Measurements from ENCODE around the gene USH1C. TPM values are rescaled to one million over a fixed set of nuclear protein-coding genes. Genes with fewer than 3 reads are reported as not detected.

Gene USH1C
- total and polyA plus RNA-seq, 4 donors: 0.10 to 0.55 (median 0.13) TPM

DNA sequence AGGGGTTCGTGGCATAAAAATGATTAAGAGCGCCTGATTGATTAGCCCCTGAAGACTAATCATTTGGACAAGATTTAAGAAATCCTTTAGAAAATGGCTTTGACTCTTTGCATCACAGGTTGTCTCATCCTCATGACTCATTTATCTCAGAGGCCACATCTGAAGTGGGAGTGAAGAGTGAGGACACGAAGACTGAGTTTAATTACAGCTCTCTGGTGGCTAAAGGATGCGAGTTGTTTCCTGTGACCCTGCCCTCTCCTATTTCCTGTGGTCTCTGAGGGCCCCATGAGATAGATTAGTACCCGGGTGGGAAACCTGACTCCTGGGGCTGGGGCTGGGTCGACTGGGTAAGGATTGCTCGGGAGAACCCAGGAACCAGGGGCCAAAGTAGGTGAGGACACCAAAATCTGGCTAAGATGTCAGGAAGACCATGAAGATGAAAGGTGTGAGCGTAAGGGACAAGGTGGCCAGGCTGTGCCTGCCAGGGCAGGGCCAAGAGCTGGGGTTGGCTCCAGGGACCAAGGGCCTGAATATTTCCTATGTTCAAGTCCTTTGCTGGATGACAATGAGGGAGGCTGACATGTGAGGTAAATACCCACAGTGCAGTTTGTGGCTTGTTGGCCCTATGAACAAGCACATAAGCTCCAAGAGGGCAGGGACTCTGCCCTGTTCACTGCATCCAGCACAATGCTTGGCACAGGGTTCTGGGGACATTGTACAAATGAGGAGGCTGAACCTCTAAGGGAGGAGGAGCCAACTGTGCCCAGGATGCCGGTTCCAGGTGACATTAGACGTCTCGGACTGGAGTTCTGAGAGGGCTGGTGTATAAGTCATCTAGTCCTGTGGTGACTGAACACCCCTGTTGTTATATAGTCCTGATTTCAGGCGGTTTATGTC lies 6.5 kb upstream of the USH1C start:
- TF ChIP-seq, protein P1, sequence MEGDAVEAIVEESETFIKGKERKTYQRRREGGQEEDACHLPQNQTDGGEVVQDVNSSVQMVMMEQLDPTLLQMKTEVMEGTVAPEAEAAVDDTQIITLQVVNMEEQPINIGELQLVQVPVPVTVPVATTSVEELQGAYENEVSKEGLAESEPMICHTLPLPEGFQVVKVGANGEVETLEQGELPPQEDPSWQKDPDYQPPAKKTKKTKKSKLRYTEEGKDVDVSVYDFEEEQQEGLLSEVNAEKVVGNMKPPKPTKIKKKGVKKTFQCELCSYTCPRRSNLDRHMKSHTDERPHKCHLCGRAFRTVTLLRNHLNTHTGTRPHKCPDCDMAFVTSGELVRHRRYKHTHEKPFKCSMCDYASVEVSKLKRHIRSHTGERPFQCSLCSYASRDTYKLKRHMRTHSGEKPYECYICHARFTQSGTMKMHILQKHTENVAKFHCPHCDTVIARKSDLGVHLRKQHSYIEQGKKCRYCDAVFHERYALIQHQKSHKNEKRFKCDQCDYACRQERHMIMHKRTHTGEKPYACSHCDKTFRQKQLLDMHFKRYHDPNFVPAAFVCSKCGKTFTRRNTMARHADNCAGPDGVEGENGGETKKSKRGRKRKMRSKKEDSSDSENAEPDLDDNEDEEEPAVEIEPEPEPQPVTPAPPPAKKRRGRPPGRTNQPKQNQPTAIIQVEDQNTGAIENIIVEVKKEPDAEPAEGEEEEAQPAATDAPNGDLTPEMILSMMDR (IDR thresholded peaks at IDR 0.05; ENCODE audit: control extremely low read depth, extremely low read depth): no peak
- Histone ChIP-seq H3K4me1 (ENCODE audit: control insufficient read depth in 5 of 5, insufficient read depth in 5 of 5, low read length in 5 of 5) (no peaks in the 10 kb centered on the region), H3K9ac (ENCODE audit: insufficient read depth in 1 of 2, low read length in 2 of 2) (no peak overlapping the region), H3K27ac (ENCODE audit: low read depth in 1 of 2, low read length in 1 of 2) (no peak overlapping the region), H3K27me3 (ENCODE audit: control insufficient read depth in 3 of 3, insufficient read depth in 3 of 3, low read length in 2 of 3) (peaks cover 0 to 6% (median 0%) of the 10 kb centered on the region in 3 donors), H3K9me3 (ENCODE audit: control insufficient read depth in 4 of 4, insufficient read depth in 3 of 4, low read length in 3 of 4) (peaks cover 0 to 4% (median 0%) of the 10 kb centered on the region in 4 donors), H3K4me3 (no peak overlapping the region), H3K36me3 (ENCODE audit: control insufficient read depth in 4 of 4, insufficient read depth in 4 of 4, low read length in 4 of 4) (no peaks in the 10 kb centered on the region)
- ATAC-seq (ENCODE audit: insufficient read depth, low FRiP score) (no peak), DNase-seq (no peak)
- 60 to 63% methylated on average over 12 of the region's 12 CpGs for WGBS, 2 donors

DNA sequence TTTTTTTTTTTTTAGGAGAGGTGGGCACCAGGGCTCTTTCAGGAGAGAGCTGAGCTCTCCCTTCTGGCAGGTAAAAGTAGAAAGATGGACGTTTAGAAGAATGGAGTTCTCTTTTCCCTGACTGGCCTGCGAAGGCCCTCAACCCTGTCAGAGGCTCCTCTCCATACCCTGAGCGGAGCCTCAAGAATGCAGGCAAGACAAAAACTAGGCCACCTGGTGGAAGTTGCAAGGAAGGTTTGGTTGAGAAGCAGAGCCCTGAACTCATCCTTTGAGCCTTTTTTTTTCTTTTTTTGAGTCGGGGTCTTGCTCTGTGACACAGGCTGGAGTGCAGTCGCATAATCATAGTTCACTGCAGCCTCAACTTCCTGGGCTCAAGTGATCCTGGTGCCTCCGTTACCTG lies 4.2 kb upstream of the USH1C start:
- Histone ChIP-seq H3K36me3 (ENCODE audit: control insufficient read depth in 4 of 4, insufficient read depth in 4 of 4, low read length in 4 of 4) (no peaks in the 10 kb centered on the region), H3K27ac (ENCODE audit: low read depth in 1 of 2, low read length in 1 of 2) (no peak overlapping the region), H3K9me3 (ENCODE audit: control insufficient read depth in 4 of 4, insufficient read depth in 3 of 4, low read length in 3 of 4) (peaks cover 0 to 4% (median 0%) of the 10 kb centered on the region in 4 donors), H3K9ac (ENCODE audit: insufficient read depth in 1 of 2, low read length in 2 of 2) (no peak overlapping the region), H3K4me1 (ENCODE audit: control insufficient read depth in 5 of 5, insufficient read depth in 5 of 5, low read length in 5 of 5) (peaks cover 0 to 4% (median 0%) of the 10 kb centered on the region in 5 donors), H3K27me3 (ENCODE audit: control insufficient read depth in 3 of 3, insufficient read depth in 3 of 3, low read length in 2 of 3) (peaks cover 0 to 8% (median 3%) of the 10 kb centered on the region in 3 donors), H3K4me3 (no peak overlapping the region)
- TF ChIP-seq, protein P1 (IDR thresholded peaks at IDR 0.05; ENCODE audit: control extremely low read depth, extremely low read depth): no peak
- DNase-seq: no peak
- 77 to 81% methylated on average over 6 of the region's 6 CpGs for WGBS, 2 donors
- no peak for ATAC-seq (ENCODE audit: insufficient read depth, low FRiP score)

DNA sequence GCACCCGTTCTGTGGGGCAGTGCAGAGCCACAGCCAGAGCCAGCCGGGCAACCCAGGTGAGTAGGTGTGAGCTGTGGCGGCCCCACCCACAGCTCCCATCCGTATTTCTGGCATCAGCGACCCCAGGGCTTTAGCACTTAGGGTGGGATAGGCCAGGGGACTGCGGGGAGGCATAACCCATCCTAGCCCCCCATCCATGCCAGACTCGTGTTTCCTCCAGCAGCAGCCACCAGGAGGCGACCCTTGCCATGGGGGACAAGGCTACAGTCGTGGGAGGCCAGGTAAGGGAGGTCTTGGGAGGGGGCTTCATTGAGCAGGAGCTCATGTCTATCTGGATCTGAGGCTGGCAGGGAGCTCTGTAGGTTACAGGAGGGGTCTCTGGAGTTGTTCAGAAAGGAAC lies 3.7 kb upstream of the USH1C start:
- H3K27ac ChIP-seq (ENCODE audit: low read depth in 1 of 2, low read length in 1 of 2): no peak overlapping the region
- WGBS, 2 donors: 56 to 64% methylated on average over 9 of the region's 9 CpGs
- peaks cover 0 to 8% (median 3%) of the 10 kb centered on the region in 3 donors for H3K27me3 ChIP-seq (ENCODE audit: control insufficient read depth in 3 of 3, insufficient read depth in 3 of 3, low read length in 2 of 3)
- H3K9ac ChIP-seq (ENCODE audit: insufficient read depth in 1 of 2, low read length in 2 of 2): no peak overlapping the region
- H3K4me3 ChIP-seq: no peak overlapping the region
- no peak for DNase-seq
- ATAC-seq (ENCODE audit: insufficient read depth, low FRiP score): no peak
- H3K4me1 ChIP-seq (ENCODE audit: control insufficient read depth in 5 of 5, insufficient read depth in 5 of 5, low read length in 5 of 5): peaks cover 0 to 4% (median 0%) of the 10 kb centered on the region in 5 donors
- TF ChIP-seq, protein P1 (IDR thresholded peaks at IDR 0.05; ENCODE audit: control extremely low read depth, extremely low read depth): no peak
- H3K36me3 ChIP-seq (ENCODE audit: control insufficient read depth in 4 of 4, insufficient read depth in 4 of 4, low read length in 4 of 4): no peaks in the 10 kb centered on the region
- peaks cover 0 to 4% (median 0%) of the 10 kb centered on the region in 4 donors for H3K9me3 ChIP-seq (ENCODE audit: control insufficient read depth in 4 of 4, insufficient read depth in 3 of 4, low read length in 3 of 4)

Data from lung (tissue), 12 donors.